ENCODE results near the gene CHN1. TPM values are rescaled to one million over a fixed set of nuclear protein-coding genes. Genes with fewer than 3 reads are reported as not detected.

Gene CHN1
- polyA plus RNA-seq, 2 donors: 1.1 to 3.2 TPM

- no peaks in the 10 kb centered on the region for H3K9me3 ChIP-seq (ENCODE audit: control insufficient read depth in 2 of 2, insufficient read depth in 1 of 2, low read depth in 1 of 2, low read length in 1 of 2)
- H3K4me3 ChIP-seq (ENCODE audit: low read depth in 1 of 2, low read length in 2 of 2): no peak overlapping the region
- no peaks in the 10 kb centered on the region for H3K36me3 ChIP-seq (ENCODE audit: control insufficient read depth in 2 of 2, insufficient read depth in 2 of 2, low read length in 1 of 2)
- H3K27me3 ChIP-seq (ENCODE audit: control insufficient read depth in 1 of 2, insufficient read depth in 2 of 2, low read length in 2 of 2): no peaks in the 10 kb centered on the region
- no peaks in the 10 kb centered on the region for H3K4me1 ChIP-seq (ENCODE audit: control insufficient read depth in 2 of 2, insufficient read depth in 2 of 2, low read length in 1 of 2)
- 89 to 97% methylated on average over 4 of the region's 4 CpGs for WGBS, 2 donors
- H3K27ac ChIP-seq (ENCODE audit: low read depth in 2 of 2, low read length in 1 of 2): no peak overlapping the region
Measured at GRCh38 chr2:174842496-174842895, 162.7 kb downstream of the CHN1 start.

GRCh38 chr2:174841936-174842335 lies 163.2 kb downstream of the CHN1 start:
- H3K27ac ChIP-seq (ENCODE audit: low read depth in 2 of 2, low read length in 1 of 2): no peak overlapping the region
- no peaks in the 10 kb centered on the region for H3K9me3 ChIP-seq (ENCODE audit: control insufficient read depth in 2 of 2, insufficient read depth in 1 of 2, low read depth in 1 of 2, low read length in 1 of 2)
- H3K4me1 ChIP-seq (ENCODE audit: control insufficient read depth in 2 of 2, insufficient read depth in 2 of 2, low read length in 1 of 2): no peaks in the 10 kb centered on the region
- H3K36me3 ChIP-seq (ENCODE audit: control insufficient read depth in 2 of 2, insufficient read depth in 2 of 2, low read length in 1 of 2): no peaks in the 10 kb centered on the region
- WGBS, 2 donors: 90 to 92% methylated on average over 3 of the region's 3 CpGs
- no peaks in the 10 kb centered on the region for H3K27me3 ChIP-seq (ENCODE audit: control insufficient read depth in 1 of 2, insufficient read depth in 2 of 2, low read length in 2 of 2)
- H3K4me3 ChIP-seq (ENCODE audit: low read depth in 1 of 2, low read length in 2 of 2): no peak overlapping the region

GRCh38 chr2:174841350-174841749 lies 163.8 kb downstream of the CHN1 start:
- Histone ChIP-seq H3K27ac (ENCODE audit: low read depth in 2 of 2, low read length in 1 of 2) (no peak overlapping the region), H3K36me3 (ENCODE audit: control insufficient read depth in 2 of 2, insufficient read depth in 2 of 2, low read length in 1 of 2) (no peaks in the 10 kb centered on the region), H3K4me1 (ENCODE audit: control insufficient read depth in 2 of 2, insufficient read depth in 2 of 2, low read length in 1 of 2) (no peaks in the 10 kb centered on the region), H3K4me3 (ENCODE audit: low read depth in 1 of 2, low read length in 2 of 2) (no peak overlapping the region), H3K27me3 (ENCODE audit: control insufficient read depth in 1 of 2, insufficient read depth in 2 of 2, low read length in 2 of 2) (no peaks in the 10 kb centered on the region), H3K9me3 (ENCODE audit: control insufficient read depth in 2 of 2, insufficient read depth in 1 of 2, low read depth in 1 of 2, low read length in 1 of 2) (no peaks in the 10 kb centered on the region)
- WGBS, 2 donors: 85 to 86% methylated on average over 2 of the region's 2 CpGs

- no peaks in the 10 kb centered on the region for H3K4me1 ChIP-seq (ENCODE audit: control insufficient read depth in 2 of 2, insufficient read depth in 2 of 2, low read length in 1 of 2)
- 78 to 80% methylated on average over 3 of the region's 3 CpGs for WGBS, 2 donors
- H3K36me3 ChIP-seq (ENCODE audit: control insufficient read depth in 2 of 2, insufficient read depth in 2 of 2, low read length in 1 of 2): no peaks in the 10 kb centered on the region
- H3K27ac ChIP-seq (ENCODE audit: low read depth in 2 of 2, low read length in 1 of 2): no peak overlapping the region
- H3K9me3 ChIP-seq (ENCODE audit: control insufficient read depth in 2 of 2, insufficient read depth in 1 of 2, low read depth in 1 of 2, low read length in 1 of 2): no peaks in the 10 kb centered on the region
- H3K27me3 ChIP-seq (ENCODE audit: control insufficient read depth in 1 of 2, insufficient read depth in 2 of 2, low read length in 2 of 2): no peaks in the 10 kb centered on the region
- no peak overlapping the region for H3K4me3 ChIP-seq (ENCODE audit: low read depth in 1 of 2, low read length in 2 of 2)
Measured at GRCh38 chr2:174840436-174840835, 164.7 kb downstream of the CHN1 start.

- Histone ChIP-seq H3K36me3 (ENCODE audit: control insufficient read depth in 2 of 2, insufficient read depth in 2 of 2, low read length in 1 of 2) (no peaks in the 10 kb centered on the region), H3K27me3 (ENCODE audit: control insufficient read depth in 1 of 2, insufficient read depth in 2 of 2, low read length in 2 of 2) (no peaks in the 10 kb centered on the region), H3K27ac (ENCODE audit: low read depth in 2 of 2, low read length in 1 of 2) (no peak overlapping the region), H3K9me3 (ENCODE audit: control insufficient read depth in 2 of 2, insufficient read depth in 1 of 2, low read depth in 1 of 2, low read length in 1 of 2) (no peaks in the 10 kb centered on the region), H3K4me1 (ENCODE audit: control insufficient read depth in 2 of 2, insufficient read depth in 2 of 2, low read length in 1 of 2) (no peaks in the 10 kb centered on the region), H3K4me3 (ENCODE audit: low read depth in 1 of 2, low read length in 2 of 2) (no peak overlapping the region)
- WGBS, 2 donors: 82 to 87% methylated on average over 3 of the region's 3 CpGs
Measured at GRCh38 chr2:174839662-174840061, 165.5 kb downstream of the CHN1 start.

GRCh38 chr2:174836995-174837390 lies 168.2 kb downstream of the CHN1 start:
- H3K36me3 ChIP-seq (ENCODE audit: control insufficient read depth in 2 of 2, insufficient read depth in 2 of 2, low read length in 1 of 2): no peaks in the 10 kb centered on the region
- H3K4me3 ChIP-seq (ENCODE audit: low read depth in 1 of 2, low read length in 2 of 2): no peak overlapping the region
- H3K4me1 ChIP-seq (ENCODE audit: control insufficient read depth in 2 of 2, insufficient read depth in 2 of 2, low read length in 1 of 2): no peaks in the 10 kb centered on the region
- no peaks in the 10 kb centered on the region for H3K27me3 ChIP-seq (ENCODE audit: control insufficient read depth in 1 of 2, insufficient read depth in 2 of 2, low read length in 2 of 2)
- WGBS, 2 donors: 97% methylated on average over 1 of the region's 1 CpG
- no peaks in the 10 kb centered on the region for H3K9me3 ChIP-seq (ENCODE audit: control insufficient read depth in 2 of 2, insufficient read depth in 1 of 2, low read depth in 1 of 2, low read length in 1 of 2)
- H3K27ac ChIP-seq (ENCODE audit: low read depth in 2 of 2, low read length in 1 of 2): no peak overlapping the region

GRCh38 chr2:174836377-174836994 lies 168.7 kb downstream of the CHN1 start:
- Histone ChIP-seq H3K36me3 (ENCODE audit: control insufficient read depth in 2 of 2, insufficient read depth in 2 of 2, low read length in 1 of 2) (no peaks in the 10 kb centered on the region), H3K27ac (ENCODE audit: low read depth in 2 of 2, low read length in 1 of 2) (no peak overlapping the region), H3K9me3 (ENCODE audit: control insufficient read depth in 2 of 2, insufficient read depth in 1 of 2, low read depth in 1 of 2, low read length in 1 of 2) (no peaks in the 10 kb centered on the region), H3K27me3 (ENCODE audit: control insufficient read depth in 1 of 2, insufficient read depth in 2 of 2, low read length in 2 of 2) (no peaks in the 10 kb centered on the region), H3K4me1 (ENCODE audit: control insufficient read depth in 2 of 2, insufficient read depth in 2 of 2, low read length in 1 of 2) (no peaks in the 10 kb centered on the region), H3K4me3 (ENCODE audit: low read depth in 1 of 2, low read length in 2 of 2) (no peak overlapping the region)
- WGBS, 2 donors: 76 to 86% methylated on average over 3 of the region's 3 CpGs

GRCh38 chr2:174835797-174836255 lies 169.4 kb downstream of the CHN1 start:
- Histone ChIP-seq H3K4me1 (ENCODE audit: control insufficient read depth in 2 of 2, insufficient read depth in 2 of 2, low read length in 1 of 2) (no peaks in the 10 kb centered on the region), H3K4me3 (ENCODE audit: low read depth in 1 of 2, low read length in 2 of 2) (no peak overlapping the region), H3K36me3 (ENCODE audit: control insufficient read depth in 2 of 2, insufficient read depth in 2 of 2, low read length in 1 of 2) (no peaks in the 10 kb centered on the region), H3K27ac (ENCODE audit: low read depth in 2 of 2, low read length in 1 of 2) (no peak overlapping the region), H3K27me3 (ENCODE audit: control insufficient read depth in 1 of 2, insufficient read depth in 2 of 2, low read length in 2 of 2) (no peaks in the 10 kb centered on the region), H3K9me3 (ENCODE audit: control insufficient read depth in 2 of 2, insufficient read depth in 1 of 2, low read depth in 1 of 2, low read length in 1 of 2) (no peaks in the 10 kb centered on the region)
- WGBS, 2 donors: 45 to 49% methylated on average over 2 of the region's 2 CpGs

- H3K4me3 ChIP-seq (ENCODE audit: low read depth in 1 of 2, low read length in 2 of 2): no peak overlapping the region
- WGBS, 2 donors: 77 to 82% methylated on average over 3 of the region's 3 CpGs
- H3K9me3 ChIP-seq (ENCODE audit: control insufficient read depth in 2 of 2, insufficient read depth in 1 of 2, low read depth in 1 of 2, low read length in 1 of 2): no peaks in the 10 kb centered on the region
- no peaks in the 10 kb centered on the region for H3K27me3 ChIP-seq (ENCODE audit: control insufficient read depth in 1 of 2, insufficient read depth in 2 of 2, low read length in 2 of 2)
- H3K4me1 ChIP-seq (ENCODE audit: control insufficient read depth in 2 of 2, insufficient read depth in 2 of 2, low read length in 1 of 2): no peaks in the 10 kb centered on the region
- H3K36me3 ChIP-seq (ENCODE audit: control insufficient read depth in 2 of 2, insufficient read depth in 2 of 2, low read length in 1 of 2): no peaks in the 10 kb centered on the region
- no peak overlapping the region for H3K27ac ChIP-seq (ENCODE audit: low read depth in 2 of 2, low read length in 1 of 2)
Measured at GRCh38 chr2:174833737-174834136, 171.4 kb downstream of the CHN1 start.

- Histone ChIP-seq H3K4me3 (ENCODE audit: low read depth in 1 of 2, low read length in 2 of 2) (no peak overlapping the region), H3K27ac (ENCODE audit: low read depth in 2 of 2, low read length in 1 of 2) (no peak overlapping the region), H3K27me3 (ENCODE audit: control insufficient read depth in 1 of 2, insufficient read depth in 2 of 2, low read length in 2 of 2) (no peaks in the 10 kb centered on the region), H3K4me1 (ENCODE audit: control insufficient read depth in 2 of 2, insufficient read depth in 2 of 2, low read length in 1 of 2) (peaks cover 0 to 2% of the 10 kb centered on the region in 2 donors), H3K36me3 (ENCODE audit: control insufficient read depth in 2 of 2, insufficient read depth in 2 of 2, low read length in 1 of 2) (no peaks in the 10 kb centered on the region), H3K9me3 (ENCODE audit: control insufficient read depth in 2 of 2, insufficient read depth in 1 of 2, low read depth in 1 of 2, low read length in 1 of 2) (no peaks in the 10 kb centered on the region)
- 92% methylated on average over 6 of the region's 6 CpGs for WGBS, 2 donors
Measured at GRCh38 chr2:174830561-174830960, 174.6 kb downstream of the CHN1 start.
